ENCODE data around the gene SPINK6.

SPINK6 gene

GRCh38 chr5:148221508-148221907 lies 18.7 kb downstream of the SPINK6 start:
- DNase-seq (ENCODE audit: low read depth in 2 of 2, low spot score in 1 of 2): no peak

GRCh38 chr5:148224117-148224742 lies 21.4 kb downstream of the SPINK6 start:
- no peak for DNase-seq (ENCODE audit: low read depth in 2 of 2, low spot score in 1 of 2)

- no peak for DNase-seq (ENCODE audit: low read depth in 2 of 2, low spot score in 1 of 2)
These were observed 25.6 kb downstream of the SPINK6 start for GRCh38 chr5:148228392-148228984.

- DNase-seq (ENCODE audit: low read depth in 2 of 2, low spot score in 1 of 2): no peak
These were observed 27.0 kb downstream of the SPINK6 start for GRCh38 chr5:148229840-148230239.

GRCh38 chr5:148230240-148230639 lies 27.4 kb downstream of the SPINK6 start:
- DNase-seq (ENCODE audit: low read depth in 2 of 2, low spot score in 1 of 2): no peak

GRCh38 chr5:148237785-148238417 lies 35.1 kb downstream of the SPINK6 start:
- no peak for DNase-seq (ENCODE audit: low read depth in 2 of 2, low spot score in 1 of 2)

GRCh38 chr5:148238418-148238794 lies 35.6 kb downstream of the SPINK6 start, which contains the start of gene MARCOL:
Gene MARCOL, plus strand, starts transcription at chr5:148238525. Its CDS starts 73 bp downstream, at chr5:148238598.
- no peak for DNase-seq (ENCODE audit: low read depth in 2 of 2, low spot score in 1 of 2)

GRCh38 chr5:148248894-148249293 lies 46.1 kb downstream of the SPINK6 start:
- no peak for DNase-seq (ENCODE audit: low read depth in 2 of 2, low spot score in 1 of 2)

GRCh38 chr5:148255456-148255855 lies 52.6 kb downstream of the SPINK6 start:
- DNase-seq (ENCODE audit: low read depth in 2 of 2, low spot score in 1 of 2): no peak

- DNase-seq (ENCODE audit: low read depth in 2 of 2, low spot score in 1 of 2): no peak
These were observed 56.4 kb downstream of the SPINK6 start for GRCh38 chr5:148259288-148259687.

GRCh38 chr5:148261221-148261620 lies 58.4 kb downstream of the SPINK6 start:
- no peak for DNase-seq (ENCODE audit: low read depth in 2 of 2, low spot score in 1 of 2)
